PFSK-1 (cell line): Measurements from ENCODE around the gene VEGFD.

Experiments
- FOXP2 ChIP-seq: optimal IDR thresholded peaks from 2 replicates; pipeline ENCODE3; 2011; ENCODE audit warnings: borderline replicate concordance, control low read depth, inconsistent platforms; ENCODE audit not compliant: insufficient read depth; ENCODE audit errors: extremely low read length, extremely low read depth
- POLR2AphosphoS5 ChIP-seq: IDR thresholded peaks from 2 replicates; pipeline ENCODE4 v1.6.1; 2012; ENCODE audit warnings: low read depth, mild to moderate bottlenecking, control low read depth, low read length, moderate library complexity
- REST ChIP-seq, 2 experiments: IDR thresholded peaks; 2 replicates each; pipeline versions ENCODE4 v1.6.1 to v1.8.0; 2011 to 2012; ENCODE audit warnings: low read depth in 2 of 2, low read length in 2 of 2, control low read depth in 1 of 2, inconsistent platforms in 1 of 2, mild to moderate bottlenecking in 1 of 2, moderate library complexity in 1 of 2; ENCODE audit not compliant: insufficient read depth in 1 of 2
- SIN3A ChIP-seq: IDR thresholded peaks from 2 replicates; pipeline ENCODE4 v1.6.1; 2012; ENCODE audit warnings: mild to moderate bottlenecking, low read length, moderate library complexity, borderline replicate concordance; ENCODE audit not compliant: insufficient read depth
- TAF1 ChIP-seq: IDR thresholded peaks from 2 replicates; pipeline ENCODE4 v1.6.1; 2012; ENCODE audit warnings: low read length, control low read depth, borderline replicate concordance; ENCODE audit not compliant: insufficient read depth

VEGFD gene

GRCh38 chrX:15410947-15411346 is 26.7 kb upstream of the VEGFD start:
- TF ChIP-seq REST (IDR thresholded peaks at IDR 0.05; ENCODE audit: insufficient read depth in 1 of 2, low read depth in 2 of 2, low read length in 2 of 2) = no peak
- no peak for TF ChIP-seq POLR2AphosphoS5
- TF ChIP-seq SIN3A = no peak

- TF ChIP-seq FOXP2 (no peak), TAF1 (no peak), POLR2AphosphoS5 (no peak), REST (IDR thresholded peaks at IDR 0.05; ENCODE audit: insufficient read depth in 1 of 2, low read depth in 2 of 2, low read length in 2 of 2) (no peak), SIN3A (no peak)
Measured at GRCh38 chrX:15410430-15410829, 26.2 kb upstream of the VEGFD start.

- TF ChIP-seq REST (IDR thresholded peaks at IDR 0.05; ENCODE audit: insufficient read depth in 1 of 2, low read depth in 2 of 2, low read length in 2 of 2) (no peak), FOXP2 (no peak), TAF1 (no peak), SIN3A (no peak), POLR2AphosphoS5 (no peak)
Measured at GRCh38 chrX:15405846-15406245, 21.6 kb upstream of the VEGFD start.

GRCh38 chrX:15404401-15405096 is 20.3 kb upstream of the VEGFD start:
- TF ChIP-seq SIN3A (no peak), POLR2AphosphoS5 (no peak), FOXP2 (no peak), REST (IDR thresholded peaks at IDR 0.05; ENCODE audit: insufficient read depth in 1 of 2, low read depth in 2 of 2, low read length in 2 of 2) (no peak), TAF1 (no peak)

GRCh38 chrX:15401378-15401777 is 17.2 kb upstream of the VEGFD start:
- TF ChIP-seq TAF1 = no peak
- TF ChIP-seq POLR2AphosphoS5 = no peak
- no peak for TF ChIP-seq REST (IDR thresholded peaks at IDR 0.05; ENCODE audit: insufficient read depth in 1 of 2, low read depth in 2 of 2, low read length in 2 of 2)
- TF ChIP-seq SIN3A = no peak
- TF ChIP-seq FOXP2 = no peak
